GM20000 (cell line): ENCODE results near the gene WWTR1.

Experiments used
- DNase-seq: peaks from one replicate; pipeline ENCODE4 v3.0.0; 2012; ENCODE audit warnings: low spot score
- TF ChIP-seq, protein P1 (sequence below): IDR thresholded peaks from 2 replicates; pipeline ENCODE4 v1.5.1; 2012; ENCODE audit warnings: mild to moderate bottlenecking, control low read depth; ENCODE audit errors: extremely low read depth, missing control alignments

Gene WWTR1

DNA sequence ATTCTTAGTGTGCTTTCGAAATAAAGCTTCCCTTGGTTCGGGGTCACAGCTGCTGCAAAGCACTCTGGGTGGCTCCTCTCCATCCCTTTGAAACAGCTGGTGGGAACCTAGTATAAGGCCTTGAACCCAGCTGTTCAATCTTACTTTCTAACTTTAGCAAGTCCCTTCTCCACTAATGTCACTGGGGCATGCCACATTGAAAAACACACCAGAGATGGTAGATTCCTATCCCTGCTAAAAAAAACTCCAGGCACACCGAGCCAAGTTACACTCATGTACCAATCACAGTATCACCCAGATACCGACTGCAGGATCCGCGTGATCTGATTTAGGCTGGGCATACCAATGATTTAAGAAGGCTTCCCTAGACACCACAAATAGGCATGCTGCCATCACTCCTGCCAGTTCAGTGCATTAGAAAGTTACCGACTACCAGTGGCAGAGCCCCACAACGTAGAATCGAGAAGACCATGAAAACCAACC, 65.0 kb downstream of the WWTR1 start:
- TF ChIP-seq, protein P1, sequence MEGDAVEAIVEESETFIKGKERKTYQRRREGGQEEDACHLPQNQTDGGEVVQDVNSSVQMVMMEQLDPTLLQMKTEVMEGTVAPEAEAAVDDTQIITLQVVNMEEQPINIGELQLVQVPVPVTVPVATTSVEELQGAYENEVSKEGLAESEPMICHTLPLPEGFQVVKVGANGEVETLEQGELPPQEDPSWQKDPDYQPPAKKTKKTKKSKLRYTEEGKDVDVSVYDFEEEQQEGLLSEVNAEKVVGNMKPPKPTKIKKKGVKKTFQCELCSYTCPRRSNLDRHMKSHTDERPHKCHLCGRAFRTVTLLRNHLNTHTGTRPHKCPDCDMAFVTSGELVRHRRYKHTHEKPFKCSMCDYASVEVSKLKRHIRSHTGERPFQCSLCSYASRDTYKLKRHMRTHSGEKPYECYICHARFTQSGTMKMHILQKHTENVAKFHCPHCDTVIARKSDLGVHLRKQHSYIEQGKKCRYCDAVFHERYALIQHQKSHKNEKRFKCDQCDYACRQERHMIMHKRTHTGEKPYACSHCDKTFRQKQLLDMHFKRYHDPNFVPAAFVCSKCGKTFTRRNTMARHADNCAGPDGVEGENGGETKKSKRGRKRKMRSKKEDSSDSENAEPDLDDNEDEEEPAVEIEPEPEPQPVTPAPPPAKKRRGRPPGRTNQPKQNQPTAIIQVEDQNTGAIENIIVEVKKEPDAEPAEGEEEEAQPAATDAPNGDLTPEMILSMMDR: no peak
- no peak for DNase-seq

DNA sequence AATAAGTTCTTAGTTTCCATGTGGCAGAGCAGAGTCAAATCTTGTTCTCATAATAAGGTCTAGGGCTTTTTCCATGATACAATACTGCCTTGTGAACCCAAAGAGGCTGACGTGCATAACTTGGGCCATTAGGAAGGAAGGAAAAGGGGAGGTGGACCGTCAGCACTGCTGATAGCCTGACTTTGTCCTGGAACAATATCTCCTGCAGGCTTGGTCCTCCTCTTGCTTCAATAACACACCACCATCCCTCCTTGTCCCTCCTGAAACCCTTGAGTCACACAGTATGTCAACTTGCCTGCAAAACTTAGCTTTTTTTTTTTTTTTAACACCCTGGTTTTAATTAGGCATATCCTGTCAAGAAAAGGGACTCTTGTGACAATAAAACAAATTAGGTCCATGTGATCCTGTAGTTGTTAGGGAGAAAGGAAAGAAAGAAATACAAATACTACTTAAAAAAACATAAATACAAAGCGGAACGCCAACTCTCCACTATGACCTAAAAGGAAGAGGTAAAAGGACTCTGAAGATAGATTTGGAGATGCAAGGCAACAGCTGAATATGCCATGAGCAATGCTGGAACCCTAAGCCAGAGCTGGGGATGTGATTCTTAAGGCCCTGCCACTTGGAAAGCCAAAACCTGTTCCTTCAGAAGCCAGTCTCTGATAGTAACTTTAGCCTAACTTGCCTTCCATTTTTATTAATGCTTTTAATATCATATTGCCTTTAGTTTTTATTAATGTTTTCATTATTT, 67.0 kb downstream of the WWTR1 start:
- no peak for DNase-seq
- TF ChIP-seq, protein P1: no peak

DNA sequence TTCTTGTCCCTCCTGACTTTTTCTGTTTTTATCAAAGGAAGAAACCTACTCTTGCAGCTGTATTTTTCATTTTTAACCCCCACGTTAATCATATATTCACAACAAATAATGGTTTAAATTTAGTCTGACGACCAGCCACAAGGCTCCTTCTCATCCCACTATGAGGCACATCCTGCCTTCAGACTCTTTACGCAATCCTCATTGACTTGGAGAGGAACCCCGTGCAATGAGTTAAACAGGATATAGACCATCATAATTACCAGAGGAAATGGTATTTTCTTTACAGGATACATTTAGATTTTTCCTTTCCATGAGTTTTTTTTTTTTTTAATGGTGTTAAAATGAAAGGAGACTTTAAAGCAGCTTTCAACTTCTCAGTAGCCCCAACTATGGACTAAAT, 68.5 kb downstream of the WWTR1 start:
- TF ChIP-seq, protein P1: no peak
- no peak for DNase-seq

DNA sequence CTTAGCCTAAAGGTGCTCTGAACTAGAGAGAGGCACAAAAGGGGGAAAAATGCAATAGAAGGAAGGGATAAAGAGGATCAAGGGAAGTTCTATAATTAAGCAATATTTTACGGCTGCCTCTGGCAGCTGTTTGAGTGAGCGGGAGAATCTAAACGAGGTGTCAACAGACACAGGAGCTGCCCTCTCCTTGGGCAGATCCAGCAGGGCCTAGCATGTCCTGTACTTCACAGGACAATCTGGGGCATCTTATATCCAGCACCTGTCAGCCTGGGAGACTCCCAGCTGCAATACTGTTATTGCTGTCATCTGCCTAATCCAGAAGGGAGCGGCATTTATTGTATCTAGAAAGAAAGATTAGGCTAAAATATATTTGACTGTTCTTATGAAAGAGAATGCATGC, 68.9 kb downstream of the WWTR1 start:
- TF ChIP-seq, protein P1: no peak
- no peak for DNase-seq

DNA sequence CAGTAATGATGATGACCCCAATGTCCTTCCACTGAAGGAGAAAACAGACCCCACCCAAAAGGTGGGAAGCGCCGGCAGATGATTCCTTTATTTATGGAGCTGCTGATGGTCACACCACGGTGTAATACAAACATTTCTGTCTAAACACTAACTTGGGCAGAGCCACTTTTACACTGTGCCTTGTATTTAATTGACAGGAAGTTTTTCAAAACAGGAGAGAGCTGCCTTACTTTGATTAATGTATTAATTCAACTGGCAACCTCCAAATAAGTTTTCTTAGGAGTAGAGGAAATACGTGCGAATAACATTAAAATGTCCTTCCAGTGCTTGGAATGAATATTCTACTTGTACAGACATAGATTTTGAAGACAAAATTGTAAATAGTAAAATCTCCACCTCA, 70.4 kb downstream of the WWTR1 start:
- DNase-seq: no peak
- TF ChIP-seq, protein P1: no peak

DNA sequence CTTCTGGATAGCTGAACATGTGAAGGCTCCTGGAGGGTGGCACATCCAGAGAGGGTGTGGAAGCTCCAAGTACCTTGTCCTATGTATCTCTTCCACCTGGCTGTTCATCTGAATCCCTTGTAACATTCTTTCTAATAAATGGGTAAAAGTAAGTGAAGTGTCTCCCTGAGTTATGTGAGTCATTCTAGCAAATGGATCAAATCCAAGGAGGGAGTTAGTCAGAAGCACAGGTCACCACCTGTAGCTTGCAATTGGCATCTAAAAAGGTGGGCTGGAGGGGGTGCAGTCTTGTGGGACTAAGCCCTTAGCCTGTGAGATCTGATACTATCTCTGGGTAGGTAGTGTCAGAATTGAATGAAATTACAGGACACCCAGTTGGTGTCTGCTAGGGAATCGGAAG, 71.0 kb downstream of the WWTR1 start:
- TF ChIP-seq, protein P1: no peak

DNA sequence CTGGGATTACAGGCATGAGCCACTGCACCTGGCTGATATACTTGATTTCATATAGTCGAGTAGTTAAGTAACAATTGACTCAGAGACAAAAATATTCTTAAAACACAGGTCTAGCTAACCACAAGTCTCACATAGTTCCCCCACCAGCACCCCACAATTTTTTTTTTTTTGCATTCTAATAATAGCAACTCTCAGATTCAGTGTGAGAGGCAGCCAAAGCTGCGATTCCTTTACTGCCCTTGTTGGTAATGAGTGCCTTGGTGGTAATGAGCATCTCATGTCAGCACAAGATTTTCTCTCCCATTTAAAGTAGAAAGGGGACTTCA, 72.5 kb downstream of the WWTR1 start:
- DNase-seq: peak; percentile 54
- TF ChIP-seq, protein P1: no peak

More for the DNA sequence above, 71.0 kb downstream of the WWTR1 start:
- no peak for DNase-seq
